ENCODE data around the gene XIST.
"Not testable (repeated sequence)": the region's sequence is repeated elsewhere in the genome, so short reads cannot be mapped to it uniquely, and the experiment has no call there.

Gene XIST

GRCh38 chrX:73852467-73852866, at the start of gene XIST:
Gene XIST (minus strand): TSS chrX:73852714.
- no peak for DNase-seq

GRCh38 chrX:73898315-73898714, 45.8 kb upstream of the XIST start:
- not testable (repeated sequence) for DNase-seq

- DNase-seq = not testable (repeated sequence)
These were observed 40.1 kb upstream of the XIST start for GRCh38 chrX:73892515-73893090.

GRCh38 chrX:73882260-73882659, 29.7 kb upstream of the XIST start:
- not testable (repeated sequence) for DNase-seq

GRCh38 chrX:73877687-73878086, 25.2 kb upstream of the XIST start:
- DNase-seq = no peak

GRCh38 chrX:73876911-73877310, 24.4 kb upstream of the XIST start:
- DNase-seq = no peak

GRCh38 chrX:73868916-73869315, 16.4 kb upstream of the XIST start:
- no peak for DNase-seq

- no peak for DNase-seq
These were observed 14.6 kb upstream of the XIST start for GRCh38 chrX:73867144-73867543.

- no peak for DNase-seq
These were observed 11.3 kb upstream of the XIST start for GRCh38 chrX:73863852-73864251.

- DNase-seq = no peak
These were observed 10.8 kb upstream of the XIST start for GRCh38 chrX:73863268-73863667.

- DNase-seq = no peak
These were observed 7.1 kb upstream of the XIST start for GRCh38 chrX:73859622-73860021.

GRCh38 chrX:73855546-73855945, 3.0 kb upstream of the XIST start:
- DNase-seq = peak; percentile 36

- DNase-seq = no peak
These were observed 492 bp downstream of the XIST start for GRCh38 chrX:73852022-73852421.

GRCh38 chrX:73851014-73852009, 1.2 kb downstream of the XIST start:
- no peak for DNase-seq

- no peak for DNase-seq
These were observed 2.1 kb downstream of the XIST start for GRCh38 chrX:73850124-73851013.

- DNase-seq = no peak
These were observed 3.4 kb downstream of the XIST start for GRCh38 chrX:73849073-73849472.

GRCh38 chrX:73847991-73848390, 4.5 kb downstream of the XIST start:
- DNase-seq = no peak

- DNase-seq = no peak
These were observed 5.4 kb downstream of the XIST start for GRCh38 chrX:73847100-73847499.

- DNase-seq = no peak
These were observed 9.8 kb downstream of the XIST start for GRCh38 chrX:73842541-73843234.

- DNase-seq = no peak
These were observed 11.2 kb downstream of the XIST start for GRCh38 chrX:73841337-73841736.

- DNase-seq = no peak
These were observed 12.2 kb downstream of the XIST start for GRCh38 chrX:73840120-73840924.

- no peak for DNase-seq
These were observed 13.4 kb downstream of the XIST start for GRCh38 chrX:73839152-73839551.
